Measurements from ENCODE around the gene ARFGEF2.

Gene ARFGEF2

GRCh38 chr20:48958743-48959142 lies 37.2 kb downstream of the ARFGEF2 start:
- no peak overlapping the region for H3K4me3 ChIP-seq (replicated peaks; ENCODE audit: low read depth, low read length)
- no peak for DNase-seq (ENCODE audit: low read depth)

GRCh38 chr20:48959899-48960550 lies 38.5 kb downstream of the ARFGEF2 start:
- DNase-seq (ENCODE audit: low read depth): peak; percentile 49
- H3K4me3 ChIP-seq (replicated peaks; ENCODE audit: low read depth, low read length): no peak overlapping the region
- no peak for TF ChIP-seq CTCF (IDR thresholded peaks at IDR 0.05; ENCODE audit: low read length, missing control alignments)

More at GRCh38 chr20:48958743-48959142, 37.2 kb downstream of the ARFGEF2 start:
- TF ChIP-seq CTCF (IDR thresholded peaks at IDR 0.05; ENCODE audit: low read length, missing control alignments): no peak

- no peak for TF ChIP-seq CTCF (IDR thresholded peaks at IDR 0.05; ENCODE audit: low read length, missing control alignments)
- H3K4me3 ChIP-seq (replicated peaks; ENCODE audit: low read depth, low read length): no peak overlapping the region
- no peak for DNase-seq (ENCODE audit: low read depth)
Measured at GRCh38 chr20:48962421-48962820, 40.9 kb downstream of the ARFGEF2 start.

- H3K4me3 ChIP-seq (replicated peaks; ENCODE audit: low read depth, low read length): no peak overlapping the region
- TF ChIP-seq CTCF (IDR thresholded peaks at IDR 0.05; ENCODE audit: low read length, missing control alignments): no peak
- DNase-seq (ENCODE audit: low read depth): no peak
Measured at GRCh38 chr20:48962976-48963771, 41.7 kb downstream of the ARFGEF2 start.

- no peak overlapping the region for H3K4me3 ChIP-seq (replicated peaks; ENCODE audit: low read depth, low read length)
- DNase-seq (ENCODE audit: low read depth): peak; percentile 16
- no peak for TF ChIP-seq CTCF (IDR thresholded peaks at IDR 0.05; ENCODE audit: low read length, missing control alignments)
Measured at GRCh38 chr20:48965189-48965910, 43.8 kb downstream of the ARFGEF2 start.

GRCh38 chr20:48970681-48971365 lies 49.3 kb downstream of the ARFGEF2 start:
- no peak overlapping the region for H3K4me3 ChIP-seq (replicated peaks; ENCODE audit: low read depth, low read length)
- no peak for TF ChIP-seq CTCF (IDR thresholded peaks at IDR 0.05; ENCODE audit: low read length, missing control alignments)
- DNase-seq (ENCODE audit: low read depth): no peak
